GM12878 (cell line): ENCODE results near the gene GNAI2. TPM values are rescaled to one million over a fixed set of nuclear protein-coding genes. Genes with fewer than 3 reads are reported as not detected.

Experiments
- ATF2 ChIP-seq: IDR thresholded peaks from 2 replicates; pipeline ENCODE4 v1.6.1; 2012; ENCODE audit warnings: low read length, inconsistent platforms
- BMI1 ChIP-seq: fragments of 450-650 bp; IDR thresholded peaks from 2 replicates; pipeline ENCODE4 v1.6.1; 2016; ENCODE audit warnings: mild to moderate bottlenecking, moderate library complexity, borderline replicate concordance
- CBFB ChIP-seq: IDR thresholded peaks from 2 replicates; pipeline ENCODE4 v1.6.1; 2016; ENCODE audit warnings: antibody characterized with exemption, low read depth
- CBX5 ChIP-seq: sonication (generic); IDR thresholded peaks from 2 replicates; pipeline ENCODE4 v1.6.1; 2016; ENCODE audit warnings: low read depth, moderate library complexity, mild to moderate bottlenecking, inconsistent platforms
- CHD2 ChIP-seq: IDR thresholded peaks from 2 replicates; pipeline ENCODE4 v1.6.1; 2011; ENCODE audit warnings: low read depth, low read length, improper control_type of control experiment, borderline replicate concordance
- MTA3 ChIP-seq: IDR thresholded peaks from 2 replicates; pipeline ENCODE4 v1.6.1; 2012; ENCODE audit warnings: low read length, inconsistent platforms, borderline replicate concordance
- NR2F1 ChIP-seq: fragments of 450-650 bp; conservative IDR thresholded peaks from 2 replicates; pipeline ENCODE4 v1.6.1; 2017; ENCODE audit warnings: mild to moderate bottlenecking
- SKIL ChIP-seq: fragments of 450-650 bp; IDR thresholded peaks from 2 replicates; pipeline ENCODE4 v1.6.1; 2017; ENCODE audit warnings: mild to moderate bottlenecking, low read depth, inconsistent platforms; ENCODE audit not compliant: poor library complexity, severe bottlenecking
- SUPT20H ChIP-seq: IDR thresholded peaks from 2 replicates; pipeline ENCODE4 v1.6.1; 2011; ENCODE audit warnings: low read depth, mild to moderate bottlenecking, low read length, moderate library complexity, borderline replicate concordance; ENCODE audit not compliant: control insufficient read depth
- TAF1 ChIP-seq: IDR thresholded peaks from 2 replicates; pipeline ENCODE4 v1.6.1; 2011; ENCODE audit warnings: mild to moderate bottlenecking, low read depth, low read length, borderline replicate concordance
- TBL1XR1 ChIP-seq: IDR thresholded peaks from 2 replicates; pipeline ENCODE4 v1.6.1; 2012; ENCODE audit warnings: low read depth, low read length, improper control_type of control experiment
- TCF3 ChIP-seq: IDR thresholded peaks from 2 replicates; pipeline ENCODE4 v1.6.1; 2012; ENCODE audit warnings: low read depth, mild to moderate bottlenecking, low read length, borderline replicate concordance; ENCODE audit not compliant: insufficient read depth
- USF1 ChIP-seq: IDR thresholded peaks from 2 replicates; pipeline ENCODE4 v1.6.1; 2011; ENCODE audit warnings: borderline replicate concordance, low read depth, mild to moderate bottlenecking, moderate library complexity, mixed read lengths, low read length; ENCODE audit not compliant: insufficient read depth; ENCODE audit errors: extremely low read length
- polyA plus RNA-seq, 11 experiments: library from polyadenylated mRNA; depleted of rRNA in 4 of 11; unstranded in 6 of 11; stranded (reverse) in 5 of 11; fragments of >200 nt; fragmentation: Nextera tagmentation in 4 of 11; fragmentation: Illumina TruSeq in 1 of 11; extraction: Ambion mirVana in 4 of 11; extraction: Trizol in 1 of 11; gene quantifications; 1 replicate in 1 of 11; 2 replicates in 10 of 11; pipeline versions ENCODE4 v1.2.1 to v1.2.3, GENCODE V29; 2011 to 2016; ENCODE audit warnings: inconsistent platforms in 2 of 11, missing spikeins in 2 of 11, low read depth in 1 of 11
- total RNA-seq, 4 experiments: library from RNA; depleted of rRNA in 3 of 4; stranded (reverse); fragments of >200 nt in 3 of 4; fragmentation: Illumina TruSeq in 1 of 4; extraction: Trizol in 1 of 4; gene quantifications; 2 replicates each; pipeline versions ENCODE4 v1.2.1 to v1.2.3, GENCODE V29; 2013 to 2021
- TF ChIP-seq, protein P1 (sequence below): fragments of 450-650 bp; formaldehyde crosslinking; IDR thresholded peaks from 2 replicates; pipeline ENCODE4 v1.4.0; 2022; ENCODE audit warnings: mild to moderate bottlenecking, moderate library complexity
- TF ChIP-seq, protein P2 (sequence below): fragments of 450-650 bp; conservative IDR thresholded peaks from 2 replicates; pipeline ENCODE4 v1.6.1; 2017; ENCODE audit warnings: mild to moderate bottlenecking, moderate library complexity
- TF ChIP-seq, protein P3 (sequence below): fragments of 450-650 bp; IDR thresholded peaks from 2 replicates; pipeline ENCODE4 v1.6.1; 2014; ENCODE audit warnings: mild to moderate bottlenecking

GNAI2 gene
- total and polyA plus RNA-seq, 10 of the 15 experiments (the other 5 are each of a cell fraction or from before 2014, with no cell fraction given) = 5.0 to 346 (median 237) TPM

- no peak for TF ChIP-seq SUPT20H
- TF ChIP-seq TCF3 = no peak
- TF ChIP-seq, protein P1, sequence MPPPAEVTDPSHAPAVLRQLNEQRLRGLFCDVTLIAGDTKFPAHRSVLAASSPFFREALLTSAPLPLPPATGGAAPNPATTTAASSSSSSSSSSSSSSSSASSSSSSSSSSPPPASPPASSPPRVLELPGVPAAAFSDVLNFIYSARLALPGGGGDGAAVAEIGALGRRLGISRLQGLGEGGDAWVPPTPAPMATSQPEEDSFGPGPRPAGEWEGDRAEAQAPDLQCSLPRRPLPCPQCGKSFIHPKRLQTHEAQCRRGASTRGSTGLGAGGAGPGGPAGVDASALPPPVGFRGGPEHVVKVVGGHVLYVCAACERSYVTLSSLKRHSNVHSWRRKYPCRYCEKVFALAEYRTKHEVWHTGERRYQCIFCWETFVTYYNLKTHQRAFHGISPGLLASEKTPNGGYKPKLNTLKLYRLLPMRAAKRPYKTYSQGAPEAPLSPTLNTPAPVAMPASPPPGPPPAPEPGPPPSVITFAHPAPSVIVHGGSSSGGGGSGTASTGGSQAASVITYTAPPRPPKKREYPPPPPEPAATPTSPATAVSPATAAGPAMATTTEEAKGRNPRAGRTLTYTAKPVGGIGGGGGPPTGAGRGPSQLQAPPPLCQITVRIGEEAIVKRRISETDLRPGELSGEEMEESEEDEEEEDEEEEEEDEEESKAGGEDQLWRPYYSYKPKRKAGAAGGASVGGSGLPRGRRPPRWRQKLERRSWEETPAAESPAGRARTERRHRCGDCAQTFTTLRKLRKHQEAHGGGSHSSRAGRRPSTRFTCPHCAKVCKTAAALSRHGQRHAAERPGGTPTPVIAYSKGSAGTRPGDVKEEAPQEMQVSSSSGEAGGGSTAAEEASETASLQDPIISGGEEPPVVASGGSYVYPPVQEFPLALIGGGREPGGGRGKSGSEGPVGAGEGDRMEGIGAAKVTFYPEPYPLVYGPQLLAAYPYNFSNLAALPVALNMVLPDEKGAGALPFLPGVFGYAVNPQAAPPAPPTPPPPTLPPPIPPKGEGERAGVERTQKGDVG (CRISPR knock-in tag) = no peak
- TF ChIP-seq CBX5 = no peak
- TF ChIP-seq USF1 = no peak
- 0 out of 2 replicates have a peak, but pooled peaks have one; percentile 53 for TF ChIP-seq CBFB
- TF ChIP-seq NR2F1 = no peak
- TF ChIP-seq, protein P2, sequence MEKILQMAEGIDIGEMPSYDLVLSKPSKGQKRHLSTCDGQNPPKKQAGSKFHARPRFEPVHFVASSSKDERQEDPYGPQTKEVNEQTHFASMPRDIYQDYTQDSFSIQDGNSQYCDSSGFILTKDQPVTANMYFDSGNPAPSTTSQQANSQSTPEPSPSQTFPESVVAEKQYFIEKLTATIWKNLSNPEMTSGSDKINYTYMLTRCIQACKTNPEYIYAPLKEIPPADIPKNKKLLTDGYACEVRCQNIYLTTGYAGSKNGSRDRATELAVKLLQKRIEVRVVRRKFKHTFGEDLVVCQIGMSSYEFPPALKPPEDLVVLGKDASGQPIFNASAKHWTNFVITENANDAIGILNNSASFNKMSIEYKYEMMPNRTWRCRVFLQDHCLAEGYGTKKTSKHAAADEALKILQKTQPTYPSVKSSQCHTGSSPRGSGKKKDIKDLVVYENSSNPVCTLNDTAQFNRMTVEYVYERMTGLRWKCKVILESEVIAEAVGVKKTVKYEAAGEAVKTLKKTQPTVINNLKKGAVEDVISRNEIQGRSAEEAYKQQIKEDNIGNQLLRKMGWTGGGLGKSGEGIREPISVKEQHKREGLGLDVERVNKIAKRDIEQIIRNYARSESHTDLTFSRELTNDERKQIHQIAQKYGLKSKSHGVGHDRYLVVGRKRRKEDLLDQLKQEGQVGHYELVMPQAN = 0 out of 2 replicates have a peak, but pooled peaks have one; percentile 54
- no peak for TF ChIP-seq SKIL
- peak; percentile 73; the same call in 1 of the 2 replicates for TF ChIP-seq TAF1
- no peak for TF ChIP-seq ATF2
- TF ChIP-seq, protein P3, sequence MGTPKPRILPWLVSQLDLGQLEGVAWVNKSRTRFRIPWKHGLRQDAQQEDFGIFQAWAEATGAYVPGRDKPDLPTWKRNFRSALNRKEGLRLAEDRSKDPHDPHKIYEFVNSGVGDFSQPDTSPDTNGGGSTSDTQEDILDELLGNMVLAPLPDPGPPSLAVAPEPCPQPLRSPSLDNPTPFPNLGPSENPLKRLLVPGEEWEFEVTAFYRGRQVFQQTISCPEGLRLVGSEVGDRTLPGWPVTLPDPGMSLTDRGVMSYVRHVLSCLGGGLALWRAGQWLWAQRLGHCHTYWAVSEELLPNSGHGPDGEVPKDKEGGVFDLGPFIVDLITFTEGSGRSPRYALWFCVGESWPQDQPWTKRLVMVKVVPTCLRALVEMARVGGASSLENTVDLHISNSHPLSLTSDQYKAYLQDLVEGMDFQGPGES = no peak
- TF ChIP-seq BMI1 = no peak
- no peak; the same call in 1 of the 2 replicates for TF ChIP-seq CHD2
- TF ChIP-seq MTA3 = no peak; the same call in 1 of the 2 replicates
- no peak for TF ChIP-seq TBL1XR1
Measured at GRCh38 chr3:50237754-50238548, 1.9 kb downstream of the GNAI2 start (continued).
